Measurements from ENCODE around the gene ZFHX3. TPM values are rescaled to one million over a fixed set of nuclear protein-coding genes. Genes with fewer than 3 reads are reported as not detected.

Gene ZFHX3
- total and polyA plus RNA-seq, 10 of the 15 experiments (the other 5 are each of a cell fraction or from before 2014, with no cell fraction given), result 0.68 to 8.6 (median 2.0) TPM

GRCh38 chr16:73053038-73053363 is 5.1 kb upstream of the ZFHX3 start:
- Histone ChIP-seq H3K9me3 (replicated peaks; ENCODE audit: control insufficient read depth, insufficient read depth, low read length) (no peaks in the 10 kb centered on the region), H2AFZ (ENCODE audit: control insufficient read depth, low read depth, low read length) (no peak overlapping the region), H4K20me1 (ENCODE audit: control insufficient read depth, insufficient read depth) (no peaks in the 10 kb centered on the region), H3K27ac (ENCODE audit: control insufficient read depth, insufficient read depth) (no peak overlapping the region), H3K4me2 (ENCODE audit: control insufficient read depth, insufficient read depth) (no peak overlapping the region), H3K27me3 (replicated peaks in 1 of 2; ENCODE audit: control insufficient read depth in 2 of 2, insufficient read depth in 2 of 2, low read length in 1 of 2) (no peaks in the 10 kb centered on the region), H3K4me3 (no peak overlapping the region), H3K36me3 (ENCODE audit: control insufficient read depth in 2 of 2, insufficient read depth in 2 of 2, low read length in 1 of 2) (no peaks in the 10 kb centered on the region), H3K79me2 (ENCODE audit: control insufficient read depth, insufficient read depth, low read length) (peaks cover 4% of the 10 kb centered on the region), H3K9ac (ENCODE audit: control insufficient read depth, insufficient read depth, low read length) (no peak overlapping the region), H3K4me1 (ENCODE audit: control insufficient read depth, insufficient read depth, low read length) (peaks cover 19% of the 10 kb centered on the region)
- ChIA-PET SMC1A (ENCODE audit: uncharacterized antibody, unreplicated experiment) (interaction anchor here (1.1 kb wide), 1 partner anchor 21 kb away, joined by 3 read pairs; no protein-coding TSS in a partner anchor), RAD21 (ENCODE audit: unreplicated experiment) (no interaction called here), POLR2A (no interaction called here), CTCF (interaction anchor here (1.4 kb wide), 1 partner anchor 220 kb away, joined by 4 read pairs; no protein-coding TSS in a partner anchor)
- no peak for FAIRE-seq
- BruUV-seq (replicated peaks), result no TSS peak
- DNase-seq (ENCODE audit: low read depth, low spot score), result no peak
- TF ChIP-seq CEBPZ (IDR thresholded peaks at IDR 0.05; ENCODE audit: low read depth, low read length), result no peak
- TF ChIP-seq MXI1 (IDR thresholded peaks at IDR 0.05; ENCODE audit: low read depth, low read length), result no peak
- TF ChIP-seq BCLAF1 (IDR thresholded peaks at IDR 0.05), result no peak
- no peak for TF ChIP-seq CHD2 (IDR thresholded peaks at IDR 0.05; ENCODE audit: borderline replicate concordance, low read depth, low read length)
- no peak for TF ChIP-seq PAX8 (IDR thresholded peaks at IDR 0.05)
- no peak for TF ChIP-seq MEF2A (IDR thresholded peaks at IDR 0.05; ENCODE audit: insufficient read depth, low read depth, low read length)
- TF ChIP-seq CHD4 (IDR thresholded peaks at IDR 0.05), result no peak
- no peak for TF ChIP-seq CBX5 (IDR thresholded peaks at IDR 0.05; ENCODE audit: low read depth)
- TF ChIP-seq PAX5 (IDR thresholded peaks at IDR 0.05; ENCODE audit: borderline replicate concordance, low read depth, low read length), result no peak
- in situ Hi-C loops (cut with MboI) (no loop called here), intact Hi-C loops (cut with micrococcal nuclease; ENCODE audit: unreplicated experiment) (no loop called here)
- no peak for ATAC-seq
- 100% methylated on average over 4 of the region's 4 CpGs for WGBS (ENCODE audit: insufficient coverage, insufficient replicate concordance, low lambda C conversion rate, missing lambda C conversion rate)
